Upper lobe of right lung (tissue), 1 donor: ENCODE results near the gene SMIM29. TPM values are rescaled to one million over a fixed set of nuclear protein-coding genes. Genes with fewer than 3 reads are reported as not detected.

Experiments
- ATAC-seq: fragments of 200-7000 bp; cut with Tn5 transposase; one replicate; pipeline ENCODE4 v1.9.1; 2020; ENCODE audit warnings: mild to moderate bottlenecking, moderate library complexity
- DNase-seq: peaks from one replicate; pipeline ENCODE4 v3.0.0-alpha.2; 2020
- H3K27ac ChIP-seq: fragments of 200-600 bp; one replicate; pipeline ENCODE4 v1.8.0; 2022
- H3K27me3 ChIP-seq: fragments of 200-600 bp; one replicate; pipeline ENCODE4 v1.8.0; 2022; ENCODE audit warnings: mild to moderate bottlenecking
- H3K36me3 ChIP-seq: fragments of 200-600 bp; one replicate; pipeline ENCODE4 v1.8.0; 2022
- H3K4me1 ChIP-seq: fragments of 200-600 bp; one replicate; pipeline ENCODE4 v1.8.0; 2022
- H3K4me3 ChIP-seq: fragments of 200-600 bp; one replicate; pipeline ENCODE4 v1.8.0; 2022; ENCODE audit warnings: mild to moderate bottlenecking
- H3K9me3 ChIP-seq: fragments of 200-600 bp; one replicate; pipeline ENCODE4 v1.8.0; 2022
- CTCF ChIP-seq: fragments of 200-600 bp; IDR thresholded peaks from one replicate; pipeline ENCODE4 v1.8.0; 2022; ENCODE audit warnings: antibody characterized with exemption
- intact Hi-C: fragments of 100-400 bp; cut with DNase I; formaldehyde crosslinking; loops from one replicate; pipeline ENCODE4 v1.11.0; 2022
- total RNA-seq: library from RNA; stranded (reverse); fragmentation: NEBNext Ultra II Directional; extraction: Animal tissue kit (Norgen Biotek cat#: 25700); gene quantifications from one replicate; pipeline ENCODE4 v1.2.1, GENCODE V29; 2021
- donor health status: DM: no; HTN: yes; CAD: no; lungs with severe emphysema.

Gene SMIM29
- total RNA-seq, 1 donor from 2014 or later: 32.6 TPM

DNA sequence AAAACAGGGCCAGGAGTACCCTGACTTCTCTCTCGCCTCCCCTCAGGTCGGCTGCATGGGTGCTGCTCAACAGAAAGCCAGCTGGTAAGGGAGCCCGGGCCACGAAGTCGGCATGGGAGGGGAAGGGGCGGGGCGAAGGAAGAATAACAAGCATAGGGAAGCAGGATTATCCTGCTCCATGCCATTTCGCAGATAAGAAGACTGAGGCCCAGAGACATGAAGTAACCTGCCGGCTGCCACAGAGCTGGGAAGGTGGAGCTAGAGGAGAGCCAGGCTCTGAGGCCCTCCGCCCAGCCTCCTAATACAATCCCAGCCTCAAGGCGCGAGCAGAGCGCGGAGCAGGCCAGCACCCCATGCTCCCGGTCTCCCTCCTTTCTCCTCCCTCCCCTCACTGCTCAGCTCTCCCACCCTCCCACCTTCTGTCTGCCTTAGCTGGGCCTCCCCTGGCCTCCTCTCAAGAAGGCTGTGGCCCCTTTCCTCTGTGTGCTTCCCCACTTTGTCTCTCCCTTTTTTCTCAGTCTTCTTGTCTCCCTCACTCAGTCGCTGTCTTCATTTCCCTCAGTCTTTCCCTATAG is 25.3 kb downstream of the SMIM29 start:
- DNase-seq: peak; percentile 70
- H3K27me3 ChIP-seq: no peaks in the 10 kb centered on the region
- TF ChIP-seq CTCF: no peak
- ATAC-seq: peak; percentile 35
- intact Hi-C loops: no loop called here
- H3K4me1 ChIP-seq: peaks cover 12% of the 10 kb centered on the region
- H3K36me3 ChIP-seq: no peaks in the 10 kb centered on the region
- H3K27ac ChIP-seq: no peak overlapping the region
- peak overlapping the region; percentile 43 for H3K4me3 ChIP-seq
- no peaks in the 10 kb centered on the region for H3K9me3 ChIP-seq

DNA sequence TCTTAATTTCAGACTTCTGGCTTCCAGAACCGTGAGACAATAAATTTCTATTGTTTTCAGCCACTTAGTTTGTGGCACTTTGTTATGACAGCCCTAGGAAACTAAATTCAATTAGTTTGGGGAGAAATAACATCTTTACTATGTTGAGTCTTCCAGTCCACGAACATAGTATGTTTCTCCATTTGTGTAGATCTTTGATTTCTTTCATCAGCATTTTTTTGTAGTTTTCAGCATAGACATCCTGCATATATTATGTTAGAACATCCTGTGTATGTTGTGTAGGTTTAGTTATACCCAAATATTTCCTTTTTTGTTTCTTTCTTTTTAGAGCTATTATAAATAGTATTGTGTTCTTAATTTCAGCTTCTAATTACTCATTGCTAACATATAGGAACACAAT is 30.1 kb downstream of the SMIM29 start:
- ATAC-seq (no peak), DNase-seq (no peak)
- H3K9me3 ChIP-seq: no peaks in the 10 kb centered on the region
- peaks cover 7% of the 10 kb centered on the region for H3K4me1 ChIP-seq
- intact Hi-C loops: no loop called here
- no peaks in the 10 kb centered on the region for H3K36me3 ChIP-seq
- TF ChIP-seq CTCF: no peak
- no peak overlapping the region for H3K27ac ChIP-seq
- H3K27me3 ChIP-seq: no peaks in the 10 kb centered on the region
- H3K4me3 ChIP-seq: no peak overlapping the region

- no peaks in the 10 kb centered on the region for H3K4me1 ChIP-seq
- intact Hi-C loops: no loop called here
- no peak for ATAC-seq
- no peaks in the 10 kb centered on the region for H3K9me3 ChIP-seq
- H3K27ac ChIP-seq: no peak overlapping the region
- no peak for TF ChIP-seq CTCF
- H3K4me3 ChIP-seq: no peak overlapping the region
- H3K27me3 ChIP-seq: no peaks in the 10 kb centered on the region
- no peaks in the 10 kb centered on the region for H3K36me3 ChIP-seq
- no peak for DNase-seq
Observed at GRCh38 chr6:34213772-34214171, 35.0 kb downstream of the SMIM29 start.

- DNase-seq (no peak), ATAC-seq (no peak)
- TF ChIP-seq CTCF: no peak
- Histone ChIP-seq H3K4me3 (no peak overlapping the region), H3K4me1 (no peaks in the 10 kb centered on the region), H3K27ac (no peak overlapping the region), H3K27me3 (no peaks in the 10 kb centered on the region), H3K9me3 (no peaks in the 10 kb centered on the region), H3K36me3 (no peaks in the 10 kb centered on the region)
- intact Hi-C loops: no loop called here
Observed at GRCh38 chr6:34207695-34208443, 40.9 kb downstream of the SMIM29 start.

DNA sequence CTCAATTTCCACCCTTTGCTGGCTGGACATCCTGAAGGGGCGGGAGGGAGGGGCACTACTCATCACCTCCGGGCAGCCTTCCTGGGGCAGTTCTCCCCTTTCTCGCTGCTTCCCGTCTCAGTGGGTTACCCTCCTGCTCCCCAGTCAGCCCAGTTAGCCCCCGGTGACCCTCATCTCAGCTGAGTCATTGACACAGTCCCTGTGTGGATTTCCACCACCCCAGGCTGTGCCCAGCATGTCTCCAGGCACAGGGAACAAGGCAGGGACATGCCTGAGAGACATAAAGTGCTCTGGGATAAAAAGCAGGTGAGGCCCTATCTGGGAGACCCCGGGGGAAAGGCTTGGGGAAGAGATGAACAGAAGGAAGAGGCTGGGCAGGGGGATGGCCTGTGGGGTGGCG is 42.1 kb downstream of the SMIM29 start:
- H3K4me3 ChIP-seq: no peak overlapping the region
- H3K27ac ChIP-seq: no peak overlapping the region
- intact Hi-C loops: no loop called here
- H3K36me3 ChIP-seq: no peaks in the 10 kb centered on the region
- no peaks in the 10 kb centered on the region for H3K9me3 ChIP-seq
- no peaks in the 10 kb centered on the region for H3K4me1 ChIP-seq
- no peaks in the 10 kb centered on the region for H3K27me3 ChIP-seq
- ATAC-seq (no peak), DNase-seq (no peak)
- TF ChIP-seq CTCF: no peak
